8988T (cell line): ENCODE measurements around the gene CHCHD10.

Experiments
- DNase-seq: peaks from one replicate; pipeline ENCODE4 v3.0.0; 2011

The CHCHD10 gene

DNA sequence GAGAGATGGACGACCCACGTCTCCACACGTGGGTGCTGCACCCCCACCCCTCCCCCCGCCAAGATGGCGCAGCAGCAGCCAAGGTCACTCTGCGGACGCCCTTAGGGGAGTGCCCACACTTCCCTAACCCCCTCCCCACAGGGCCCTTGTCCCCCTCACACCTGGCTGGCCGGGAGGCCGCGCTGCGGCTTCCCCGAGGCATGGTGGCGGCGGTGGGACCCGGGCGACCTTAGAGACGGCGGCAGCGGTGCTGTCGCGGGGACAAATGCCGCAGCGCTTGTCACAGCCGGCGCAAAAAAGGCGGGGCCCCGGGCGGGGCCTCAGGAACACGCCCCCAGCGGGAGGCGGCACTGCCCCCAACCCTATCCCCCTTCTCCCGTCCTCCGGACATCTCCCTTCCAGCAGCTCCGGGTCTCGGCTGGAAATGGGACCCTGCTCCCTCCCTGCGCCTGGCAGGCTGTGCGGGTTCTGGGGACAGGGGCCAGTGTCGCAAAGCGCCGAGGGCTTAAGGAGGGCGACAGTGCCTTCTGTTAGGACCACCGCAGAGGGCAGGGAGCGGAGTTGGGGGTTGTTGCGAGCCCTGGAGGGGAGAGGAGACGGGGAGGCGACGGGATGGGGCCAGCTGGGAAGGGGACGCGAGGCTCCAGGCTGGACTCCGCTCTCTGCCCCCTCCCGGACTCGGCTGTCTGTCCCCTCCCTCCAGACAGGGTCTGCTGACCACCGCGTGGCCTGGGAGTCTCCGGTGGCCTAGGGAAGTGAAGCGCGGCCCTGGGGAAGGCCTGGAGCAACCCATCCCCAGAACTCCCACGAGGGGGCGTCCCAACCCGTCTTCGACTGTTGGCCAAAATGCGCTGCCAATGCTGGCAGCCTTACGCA, at the start of gene CHCHD10:
Gene CHCHD10 (minus strand): TSS at position 300 of the 876 bp plus-strand sequence. CDS start 98 bp downstream, at position 202.
- DNase-seq: peak; percentile 90

DNA sequence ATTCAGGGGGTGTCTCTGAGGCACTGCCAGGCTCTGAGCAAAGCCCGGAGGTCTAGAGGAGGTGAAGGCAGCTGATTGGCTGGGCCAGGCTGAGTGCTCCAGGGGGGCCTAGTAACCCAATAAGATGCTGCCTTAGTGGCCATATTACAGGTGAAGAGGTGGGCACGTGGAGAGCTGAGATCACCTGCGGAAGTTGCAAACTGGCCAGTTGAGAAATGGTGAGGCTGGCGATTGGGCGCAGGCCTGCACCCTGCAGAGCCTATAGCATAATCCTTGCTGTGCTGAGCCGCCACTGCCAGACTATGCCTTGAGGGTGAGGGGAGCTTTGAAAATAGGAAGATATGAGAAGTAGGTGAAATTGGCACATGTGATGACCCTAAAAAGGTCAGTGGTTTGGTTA, 49.4 kb upstream of the CHCHD10 start:
- no peak for DNase-seq

DNA sequence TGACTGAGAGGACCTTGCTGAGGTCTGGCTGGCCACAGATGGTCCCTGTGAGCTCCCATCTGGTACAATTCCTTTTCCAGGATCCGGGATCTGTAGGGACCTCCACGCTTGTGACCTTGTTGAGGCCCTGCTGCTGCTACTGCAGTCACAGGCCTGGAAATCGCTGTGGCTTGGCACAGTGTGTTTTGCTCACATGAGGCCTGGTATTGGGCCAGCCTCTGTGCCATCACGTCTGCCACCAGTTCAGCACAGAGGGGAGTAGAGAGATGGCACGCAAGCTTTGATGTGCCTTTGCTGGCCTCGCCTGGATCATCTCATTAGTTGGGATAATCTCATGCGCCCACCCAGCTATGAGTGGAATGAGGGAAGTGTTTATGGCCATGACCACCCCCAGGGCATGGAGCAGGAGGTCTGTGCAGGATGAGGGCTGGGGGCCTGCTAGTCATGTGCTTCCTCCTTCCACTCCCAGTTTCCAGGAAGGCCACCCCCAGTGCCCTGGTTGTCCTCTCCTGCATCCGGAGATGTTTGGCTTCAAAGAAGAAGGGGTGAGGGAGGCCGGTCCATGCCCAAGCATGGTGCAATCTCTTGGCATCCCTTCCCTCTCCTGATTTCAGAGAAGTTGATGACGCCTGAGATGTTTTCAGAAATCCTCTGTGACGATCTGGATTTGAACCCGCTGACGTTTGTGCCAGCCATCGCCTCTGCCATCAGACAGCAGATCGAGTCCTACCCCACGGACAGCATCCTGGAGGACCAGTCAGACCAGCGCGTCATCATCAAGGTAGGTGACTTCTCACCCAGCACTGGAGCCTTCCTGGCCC, 48.6 kb upstream of the CHCHD10 start:
- DNase-seq: no peak

DNA sequence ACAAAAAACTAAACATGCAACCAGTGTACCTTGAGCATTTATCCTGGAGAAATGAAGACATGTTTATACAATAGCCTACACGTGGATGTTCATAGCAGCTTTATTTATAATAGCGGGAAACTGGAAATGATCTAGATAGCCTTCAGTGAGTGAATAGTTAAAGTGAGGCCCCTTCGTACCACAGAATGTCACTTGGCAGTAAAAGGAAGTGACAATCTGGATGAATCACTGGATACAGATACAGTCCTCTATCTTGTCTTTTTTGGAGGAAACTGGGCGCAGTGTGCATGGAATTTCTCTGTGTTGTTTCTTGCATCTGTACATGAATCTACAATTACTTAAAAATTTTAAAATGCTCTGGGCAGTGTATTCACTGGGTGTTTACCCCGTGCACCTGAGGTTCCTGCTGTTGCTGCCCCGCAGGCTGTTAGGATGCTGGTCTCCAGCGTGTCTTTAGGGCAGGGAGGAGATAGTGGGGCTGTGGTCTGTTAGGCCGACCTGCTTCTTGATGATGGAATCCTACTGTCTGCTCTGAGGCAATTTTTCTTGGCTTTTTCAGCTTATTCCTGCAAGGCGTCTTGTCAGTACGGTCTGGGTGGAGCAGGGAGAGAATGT, 47.9 kb upstream of the CHCHD10 start:
- no peak for DNase-seq

DNA sequence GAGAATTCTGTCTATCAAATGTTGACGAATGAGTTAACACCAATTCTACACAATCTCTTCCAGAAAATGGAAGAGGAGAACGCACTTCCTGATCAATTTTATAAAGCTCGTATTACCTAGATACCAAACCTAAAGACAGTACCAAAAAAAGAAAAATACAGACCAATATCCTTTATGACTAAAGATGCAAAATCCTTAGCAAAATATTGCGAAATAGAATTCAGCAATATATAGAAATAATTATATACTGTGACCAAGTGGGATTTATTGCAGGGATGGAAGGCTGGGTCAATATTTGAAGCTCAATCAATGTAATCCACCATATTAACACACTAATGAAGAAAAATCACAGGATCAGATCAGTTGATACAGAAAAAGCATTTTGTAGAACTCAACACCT, 44.6 kb upstream of the CHCHD10 start:
- DNase-seq: no peak

DNA sequence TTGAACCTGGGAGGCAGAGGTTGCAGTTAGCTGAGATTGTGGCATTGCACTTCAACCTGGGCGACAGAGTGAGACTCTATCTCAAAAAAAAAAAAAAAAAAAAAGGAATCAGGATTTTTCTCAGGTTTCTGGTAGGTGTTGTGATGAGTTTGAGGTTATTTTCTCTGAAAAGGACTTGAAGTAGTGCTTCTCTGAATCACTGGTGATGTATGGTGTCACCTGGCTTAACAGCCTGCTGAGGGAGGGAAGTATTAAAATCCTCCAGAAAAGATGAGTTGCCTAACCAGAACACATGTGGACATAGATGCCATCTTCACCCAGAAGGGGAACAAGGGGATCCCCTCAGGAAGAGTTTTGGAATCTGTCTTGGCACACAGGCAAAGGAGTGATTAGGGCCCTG, 39.1 kb upstream of the CHCHD10 start:
- DNase-seq: no peak

DNA sequence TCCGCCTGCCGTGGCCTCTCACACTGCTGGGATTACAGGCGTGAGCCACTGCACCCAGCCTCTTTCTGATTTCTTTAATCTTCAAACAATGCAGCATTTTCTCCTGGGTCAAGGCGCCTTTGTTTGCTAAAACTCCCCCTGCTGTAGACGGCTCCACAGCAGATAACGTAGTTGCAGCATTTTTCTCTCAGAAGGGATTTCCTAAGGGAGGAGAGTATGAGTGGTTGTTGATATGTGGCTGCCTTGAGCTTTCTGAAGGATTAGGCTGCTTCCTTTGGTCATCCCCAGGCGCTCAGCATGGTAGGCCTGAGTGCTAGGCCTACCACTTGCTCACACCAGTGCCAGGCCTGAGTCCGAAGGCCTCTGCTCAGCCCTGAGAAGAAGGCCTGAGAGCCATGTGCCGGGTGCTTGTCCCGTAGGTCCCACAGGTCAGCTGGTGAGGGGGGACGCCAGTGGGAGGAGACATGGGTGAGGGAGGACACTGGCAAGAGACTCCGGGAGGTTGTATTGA, 37.1 kb upstream of the CHCHD10 start:
- DNase-seq: no peak

DNA sequence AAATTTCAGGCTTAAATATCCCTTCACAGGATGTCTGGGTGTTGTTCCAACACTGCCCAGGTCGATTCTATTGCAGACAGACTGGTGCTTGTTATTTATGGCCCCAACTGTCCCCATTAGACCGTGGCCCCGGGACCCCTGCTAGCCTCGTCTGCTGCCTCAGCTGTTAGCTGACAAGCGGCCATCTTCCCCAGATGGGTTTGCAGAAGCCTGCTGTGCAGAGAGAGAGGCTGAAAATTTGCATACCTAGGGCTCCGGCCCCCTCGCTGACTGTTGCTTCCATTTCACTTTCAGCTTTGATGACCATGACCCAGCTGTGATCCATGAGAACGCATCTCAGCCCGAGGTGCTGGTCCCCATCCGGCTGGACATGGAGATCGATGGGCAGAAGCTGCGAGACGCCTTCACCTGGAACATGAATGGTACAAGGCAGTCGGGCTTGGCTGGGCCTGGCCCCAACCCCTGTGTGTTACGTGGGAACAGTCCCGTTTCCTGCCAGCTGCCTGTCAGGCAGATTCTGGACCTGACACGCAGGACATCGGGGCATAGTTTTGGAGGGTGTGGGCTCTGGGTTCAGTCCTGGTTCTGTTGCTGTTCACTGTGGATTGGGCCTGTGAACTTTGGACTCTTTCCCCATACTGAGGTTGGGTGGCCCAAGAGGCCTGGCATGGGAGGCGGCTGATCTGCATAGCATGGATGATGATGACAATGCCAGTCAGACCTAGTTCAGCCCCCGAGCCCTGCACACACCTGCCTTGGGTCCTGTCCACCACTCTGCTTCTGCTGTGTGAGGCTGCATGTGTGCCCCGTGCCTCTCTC, 35.4 kb upstream of the CHCHD10 start:
- DNase-seq: no peak

DNA sequence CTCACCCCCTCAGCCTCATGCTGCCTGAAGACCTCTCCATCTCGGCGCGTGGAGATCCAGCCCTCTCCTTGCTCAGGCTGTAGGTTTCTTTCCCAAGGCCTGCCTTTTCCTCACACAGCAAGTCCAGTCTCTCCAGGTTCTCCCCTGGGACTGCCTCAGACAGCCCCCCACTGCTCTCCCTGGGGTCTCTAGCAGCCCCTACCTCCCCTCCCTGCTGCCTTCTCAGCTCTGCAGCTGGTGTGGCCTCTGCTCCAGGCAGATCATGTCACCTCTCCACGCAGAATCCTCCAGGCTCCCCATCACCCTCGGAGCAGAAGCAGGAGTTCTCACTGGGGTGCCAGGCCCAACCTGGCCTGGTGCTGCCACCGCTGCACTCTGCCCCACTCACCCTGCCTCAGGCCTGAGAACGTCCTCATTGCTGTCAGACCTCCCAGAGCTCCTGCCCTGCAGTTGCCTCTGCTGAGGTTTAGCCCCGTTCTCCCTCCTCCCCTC, 34.2 kb upstream of the CHCHD10 start:
- no peak for DNase-seq

DNA sequence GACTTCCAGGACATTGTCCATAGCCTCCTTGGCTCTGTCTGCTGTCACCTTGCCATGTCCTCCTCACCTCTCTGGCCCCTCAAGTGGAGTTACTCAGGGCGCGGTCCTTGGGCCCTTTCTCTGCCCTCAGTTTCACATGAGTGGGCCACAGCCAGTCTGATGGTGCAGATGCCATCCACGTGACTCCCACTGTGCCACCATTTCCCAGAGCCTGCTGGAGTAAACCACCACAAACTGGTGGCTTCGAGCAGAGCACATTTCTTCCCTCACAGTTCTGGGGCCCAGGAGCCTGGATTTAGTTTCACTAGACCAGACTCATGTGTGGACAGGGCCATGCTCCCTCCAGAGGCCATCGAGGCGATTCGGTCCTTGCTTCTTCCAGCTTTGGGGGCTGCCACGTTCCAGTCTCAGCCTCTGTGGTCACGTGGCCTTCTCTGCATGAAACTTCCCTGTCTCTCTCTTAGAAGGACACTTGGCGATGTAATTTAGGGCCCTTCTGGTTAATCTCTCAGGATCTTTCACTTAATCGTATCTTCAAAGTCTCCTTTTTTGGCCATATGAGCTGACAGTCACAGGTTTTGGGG, 33.6 kb upstream of the CHCHD10 start:
- DNase-seq: no peak

DNA sequence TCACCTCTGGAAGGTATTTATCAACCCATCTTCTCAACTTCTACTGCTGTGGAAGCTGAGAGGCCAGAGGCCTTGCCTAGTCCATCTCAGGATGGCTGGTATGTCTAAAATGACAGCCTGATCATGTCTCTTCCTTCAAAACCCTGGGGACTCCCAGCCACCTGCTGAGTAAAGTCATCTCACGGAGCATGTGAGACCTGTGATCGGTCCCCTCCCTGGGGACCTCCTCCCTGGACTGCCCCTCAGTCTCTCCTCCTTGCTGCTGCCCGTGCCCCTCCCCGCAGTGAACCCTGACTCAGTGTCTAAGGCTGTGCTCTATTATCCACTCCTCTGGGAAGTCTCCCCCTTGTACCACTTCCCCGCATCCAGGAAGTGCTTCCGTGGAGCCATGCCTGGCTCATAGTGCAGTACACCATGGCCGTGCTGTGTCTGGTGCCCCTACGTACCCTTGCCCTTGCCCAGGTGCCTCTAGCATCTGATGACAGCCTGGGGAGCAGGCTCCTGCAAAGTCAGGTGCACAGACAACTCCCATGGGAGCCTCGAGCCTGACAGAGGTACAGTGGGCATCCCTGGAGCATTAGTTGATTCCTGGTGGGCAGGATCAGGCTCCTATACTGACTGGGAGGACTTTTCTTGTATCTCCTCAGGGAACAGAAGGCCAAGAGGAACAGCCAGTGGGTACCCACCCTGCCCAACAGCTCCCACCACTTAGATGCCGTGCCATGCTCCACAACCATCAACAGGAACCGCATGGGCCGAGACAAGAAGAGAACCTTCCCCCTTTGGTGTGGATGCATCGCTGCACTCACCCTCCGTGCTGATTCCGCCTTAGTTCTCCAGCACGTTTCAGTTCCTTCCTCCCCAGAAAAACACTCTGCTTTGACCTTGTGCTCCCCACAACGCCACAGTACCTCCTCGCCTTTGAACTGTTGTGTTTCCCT, 32.8 kb upstream of the CHCHD10 start:
- DNase-seq: no peak

DNA sequence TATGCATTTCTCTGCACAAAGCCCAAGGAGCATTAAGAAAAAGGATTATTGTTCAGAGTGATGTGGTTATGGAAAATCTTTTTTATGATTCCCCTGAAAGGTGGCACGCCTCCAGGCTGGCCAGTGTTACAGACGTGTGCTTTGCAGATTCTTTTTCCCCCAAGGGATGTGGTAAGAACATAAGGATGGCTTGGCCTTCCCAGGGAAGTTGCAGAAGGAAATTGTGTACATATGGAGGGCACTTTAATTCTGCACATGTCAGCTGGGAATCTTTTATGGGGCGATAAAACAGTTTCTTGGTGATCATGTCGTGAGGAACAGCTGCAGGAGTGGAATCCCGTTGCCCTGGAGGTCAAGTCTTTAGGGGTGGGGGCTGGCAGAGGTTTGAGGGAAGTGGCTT, 28.7 kb upstream of the CHCHD10 start:
- no peak for DNase-seq

DNA sequence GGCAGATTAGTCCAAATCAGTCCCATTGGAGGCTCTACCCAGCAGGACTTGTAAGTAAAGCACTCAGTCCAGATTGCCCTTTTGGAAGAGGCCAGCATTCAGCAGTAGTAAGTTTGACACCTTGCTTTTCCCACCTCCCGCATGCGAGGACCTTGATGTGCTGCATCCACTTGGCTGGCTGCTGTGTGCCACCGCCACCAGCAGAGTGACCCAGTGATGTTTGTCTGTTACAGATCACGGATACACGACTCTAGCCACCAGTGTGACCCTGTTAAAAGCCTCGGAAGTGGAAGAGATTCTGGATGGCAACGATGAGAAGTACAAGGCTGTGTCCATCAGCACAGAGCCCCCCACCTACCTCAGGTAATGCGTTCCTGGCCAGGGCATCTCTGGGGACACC, 25.6 kb upstream of the CHCHD10 start:
- DNase-seq: no peak

DNA sequence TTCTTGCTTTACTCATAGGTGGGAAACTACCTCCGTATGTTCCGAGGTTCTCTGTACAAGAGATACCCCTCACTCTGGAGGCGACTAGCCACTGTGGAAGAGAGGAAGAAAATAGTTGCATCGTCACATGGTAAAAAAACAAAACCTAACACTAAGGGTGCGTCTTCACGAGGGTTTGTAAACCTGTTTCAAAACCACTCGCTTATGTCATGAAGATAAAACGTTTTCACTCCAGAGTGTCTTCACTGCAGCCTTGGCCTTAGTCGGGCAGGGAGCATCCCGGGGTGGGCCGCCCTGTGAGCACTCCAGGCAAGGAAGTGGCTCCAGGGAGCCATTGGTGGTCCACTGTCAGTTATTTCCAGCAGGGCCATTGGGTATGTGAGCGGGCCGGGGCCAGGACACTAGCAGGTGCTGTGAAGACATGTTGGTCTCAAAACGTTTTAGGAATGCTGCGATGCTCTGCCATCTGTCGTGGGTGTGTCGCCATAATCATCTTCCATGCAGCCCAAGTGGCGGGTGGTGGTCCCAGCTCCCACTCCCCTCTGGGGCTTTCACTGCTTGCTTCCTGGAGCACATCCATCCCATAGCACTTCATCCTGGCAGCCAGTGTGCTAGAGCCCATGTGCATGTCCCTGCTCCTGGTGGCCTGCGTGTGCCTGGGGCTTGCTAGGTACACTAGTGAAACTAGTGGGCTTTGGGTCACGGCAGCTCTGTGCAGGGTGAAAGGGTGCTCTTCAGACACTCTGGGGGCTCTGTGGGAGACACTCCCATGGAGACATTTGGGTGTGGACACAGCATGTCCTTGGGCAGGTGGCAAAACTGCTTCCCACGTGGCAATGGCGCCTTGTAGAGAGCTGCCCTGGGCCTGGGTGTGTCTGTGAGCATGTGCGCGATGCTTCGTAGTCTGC, 24.2 kb upstream of the CHCHD10 start:
- no peak for DNase-seq

DNA sequence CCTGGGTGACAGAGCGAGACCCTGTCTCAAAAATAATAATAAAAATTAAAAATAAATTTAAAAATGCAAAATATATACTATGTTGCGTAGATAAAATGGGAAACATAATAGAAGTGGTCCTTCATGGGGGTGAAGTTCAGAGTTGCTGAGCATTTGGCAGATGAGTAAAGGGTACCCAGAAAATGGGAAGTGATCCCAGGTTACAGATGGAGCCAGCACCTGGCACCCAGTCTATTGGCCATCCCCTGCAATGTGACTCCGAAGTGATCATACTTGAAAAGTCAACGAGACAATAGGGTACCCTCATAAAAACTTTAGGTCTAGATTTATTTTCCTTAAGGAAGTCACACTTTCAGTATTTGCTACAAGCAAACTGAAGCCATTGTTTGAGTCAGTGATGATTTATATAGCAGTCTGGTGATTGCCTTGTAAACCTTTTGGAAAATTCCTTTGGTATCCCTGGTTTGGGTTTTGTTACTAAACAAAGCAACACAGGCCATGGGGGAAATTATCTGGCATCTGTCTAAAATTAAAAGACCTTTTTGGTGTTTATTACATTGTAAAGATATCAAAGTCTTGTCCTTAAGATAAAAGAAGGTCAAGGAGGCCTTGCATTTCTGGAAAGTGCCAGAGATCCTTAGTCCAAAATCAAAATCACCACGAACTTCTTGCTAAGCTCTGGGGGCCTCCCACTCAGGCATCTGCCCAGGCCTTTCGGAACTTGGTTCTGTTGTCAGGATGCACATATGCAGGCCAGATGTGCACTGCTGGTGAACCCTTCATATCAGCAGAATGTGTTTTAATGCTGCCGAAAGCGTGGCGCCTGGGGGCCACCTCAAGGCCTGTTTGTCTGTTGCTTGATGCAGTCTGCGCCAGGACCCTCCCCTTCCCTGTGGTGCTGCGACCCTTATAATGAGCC, 23.3 kb upstream of the CHCHD10 start:
- no peak for DNase-seq

DNA sequence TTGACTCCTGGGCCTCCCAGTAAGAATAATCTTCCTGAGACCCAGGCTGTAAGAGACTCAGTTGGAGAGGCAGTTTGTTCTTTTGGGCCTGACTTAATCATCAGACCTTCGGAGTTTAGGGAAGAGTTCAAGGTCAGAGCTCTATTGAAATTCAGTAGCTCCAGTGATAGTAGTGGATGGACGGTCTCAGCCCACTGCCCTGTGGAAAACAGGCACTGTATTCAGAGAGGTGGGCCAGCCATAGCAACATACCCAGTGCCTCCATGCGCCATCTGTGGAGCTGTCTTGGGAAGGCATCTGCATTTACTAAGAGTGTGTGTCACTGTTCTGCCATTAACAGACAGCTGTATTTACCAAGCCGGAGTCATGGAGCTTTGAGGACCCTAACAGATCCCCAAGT, 21.9 kb upstream of the CHCHD10 start:
- no peak for DNase-seq

DNA sequence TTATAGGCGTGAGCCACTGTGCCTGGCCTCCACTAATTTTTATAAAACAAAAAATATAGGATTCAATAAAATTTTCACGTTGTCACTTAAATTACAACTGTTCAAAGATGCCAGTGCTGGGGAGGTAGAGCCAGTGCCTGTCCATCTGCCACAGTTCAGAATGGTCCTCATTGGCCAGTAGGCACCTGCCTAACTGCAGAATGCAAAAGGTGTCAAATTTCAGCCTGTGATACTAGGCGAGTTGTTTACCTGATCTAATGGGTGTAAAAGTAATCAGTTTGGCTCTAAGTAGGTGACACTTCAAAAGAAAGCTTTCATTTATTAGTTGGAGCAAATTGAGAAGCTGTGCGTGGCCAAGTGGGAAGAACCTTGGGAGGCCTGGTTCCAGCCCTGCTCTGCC, 21.3 kb upstream of the CHCHD10 start:
- no peak for DNase-seq

DNA sequence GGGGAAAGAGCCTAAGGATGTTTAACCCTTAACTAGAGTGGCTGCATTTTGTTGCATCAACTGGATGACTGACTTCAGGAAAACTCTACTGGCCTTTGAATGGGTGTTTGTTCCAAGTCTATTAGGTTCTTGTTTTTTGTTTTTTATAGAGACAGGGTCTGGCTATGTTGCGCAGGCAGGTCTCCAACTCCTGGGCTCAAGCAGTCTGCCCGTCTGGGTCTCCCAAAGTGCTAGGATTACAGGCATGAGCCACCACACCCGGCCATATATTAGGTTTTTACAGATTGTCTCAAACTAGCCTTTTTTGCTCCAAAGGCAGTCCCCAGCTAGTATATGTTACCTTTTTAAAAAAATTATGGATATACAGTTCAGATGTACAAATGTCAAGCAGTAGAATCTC, 20.1 kb upstream of the CHCHD10 start:
- DNase-seq: no peak

DNA sequence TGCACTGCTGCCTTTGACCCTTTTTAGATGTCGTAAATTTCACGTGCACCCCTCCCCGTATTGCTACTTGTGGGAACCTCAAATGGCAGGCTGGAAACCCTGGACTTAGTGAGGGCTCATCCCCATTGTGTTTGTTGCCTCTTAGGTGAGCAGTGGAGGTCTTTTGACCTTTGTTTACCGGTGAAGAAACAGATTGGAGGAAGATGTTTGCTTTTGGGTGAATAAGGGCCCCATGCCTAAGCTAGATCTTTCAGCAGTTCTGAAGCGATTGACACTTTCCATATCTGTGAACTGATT, 19.8 kb upstream of the CHCHD10 start:
- no peak for DNase-seq
